Liver (tissue), 9 donors: ENCODE measurements around the gene PRKAA2. TPM values are rescaled to one million over a fixed set of nuclear protein-coding genes. Genes with fewer than 3 reads are reported as not detected.

ENCODE experiments used
- DNase-seq: peaks from one replicate; pipeline ENCODE4 v3.0.0-alpha.2; 2017; ENCODE audit warnings: low spot score
- H3K27ac ChIP-seq, 2 donors: one replicate each; pipeline ENCODE4 v1.7.0; 2013; ENCODE audit warnings: inconsistent platforms in 2 of 2, low read length in 2 of 2, control low read depth in 1 of 2, low read depth in 1 of 2, mild to moderate bottlenecking in 1 of 2
- H3K27me3 ChIP-seq, 4 donors: one replicate each; pipeline versions ENCODE4 v1.6.1 to v1.7.0; 2013; ENCODE audit warnings: low read length in 3 of 4, inconsistent platforms in 1 of 4, mild to moderate bottlenecking in 1 of 4, moderate library complexity in 1 of 4; ENCODE audit not compliant: control insufficient read depth in 4 of 4, insufficient read depth in 4 of 4
- H3K36me3 ChIP-seq, 4 donors: one replicate each; pipeline versions ENCODE4 v1.6.1 to v1.7.0; 2013; ENCODE audit warnings: low read length in 3 of 4, mild to moderate bottlenecking in 3 of 4, low read depth in 1 of 4, moderate library complexity in 1 of 4; ENCODE audit not compliant: control insufficient read depth in 4 of 4, insufficient read depth in 3 of 4
- H3K4me1 ChIP-seq, 4 donors: one replicate each; pipeline versions ENCODE4 v1.6.1 to v1.7.0; 2013; ENCODE audit warnings: low read length in 3 of 4, mild to moderate bottlenecking in 3 of 4, moderate library complexity in 1 of 4; ENCODE audit not compliant: control insufficient read depth in 4 of 4, insufficient read depth in 4 of 4
- H3K4me3 ChIP-seq, 3 donors: one replicate each; pipeline versions ENCODE4 v1.6.1 to v1.7.0; 2013; ENCODE audit warnings: low read length in 3 of 3, control low read depth in 1 of 3, low read depth in 1 of 3, mild to moderate bottlenecking in 1 of 3
- H3K9ac ChIP-seq, 2 donors: one replicate each; pipeline ENCODE4 v1.7.0; 2013; ENCODE audit warnings: low read length in 2 of 2, mild to moderate bottlenecking in 2 of 2, moderate library complexity in 2 of 2, control low read depth in 1 of 2, low read depth in 1 of 2
- H3K9me3 ChIP-seq, 4 donors: one replicate each; pipeline versions ENCODE4 v1.6.1 to v1.7.0; 2013; ENCODE audit warnings: low read length in 3 of 4; ENCODE audit not compliant: control insufficient read depth in 4 of 4
- EGR1 ChIP-seq, 2 donors: IDR thresholded peaks; 2 replicates each; pipeline ENCODE4 v1.6.1; 2016 to 2018; ENCODE audit warnings: antibody characterized with exemption in 2 of 2, low read depth in 2 of 2
- FOXA1 ChIP-seq: IDR thresholded peaks from 2 replicates; pipeline ENCODE4 v1.6.1; 2016; ENCODE audit warnings: antibody characterized with exemption
- FOXA2 ChIP-seq: IDR thresholded peaks from 2 replicates; pipeline ENCODE4 v1.6.1; 2016; ENCODE audit warnings: antibody characterized with exemption
- GABPA ChIP-seq, 2 donors: IDR thresholded peaks in 1 of 2; conservative IDR thresholded peaks in 1 of 2; 2 replicates each; pipeline ENCODE4 v1.6.1; 2016; ENCODE audit warnings: antibody characterized with exemption in 2 of 2, mild to moderate bottlenecking in 1 of 2, moderate library complexity in 1 of 2
- HNF4G ChIP-seq: IDR thresholded peaks from 2 replicates; pipeline ENCODE4 v1.6.1; 2016; ENCODE audit warnings: antibody characterized with exemption
- JUND ChIP-seq, 2 donors: IDR thresholded peaks; 2 replicates each; pipeline ENCODE4 v1.6.1; 2016; ENCODE audit warnings: antibody characterized with exemption in 2 of 2
- MAX ChIP-seq: IDR thresholded peaks from 2 replicates; pipeline ENCODE4 v1.6.1; 2016; ENCODE audit warnings: antibody characterized with exemption
- NR2F2 ChIP-seq: IDR thresholded peaks from 2 replicates; pipeline ENCODE4 v1.6.1; 2016; ENCODE audit warnings: antibody characterized with exemption
- RAD21 ChIP-seq, 2 donors: IDR thresholded peaks; 2 replicates each; pipeline ENCODE4 v1.6.1; 2016; ENCODE audit warnings: antibody characterized with exemption in 2 of 2, mild to moderate bottlenecking in 2 of 2
- RXRA ChIP-seq, 2 donors: IDR thresholded peaks; 2 replicates each; pipeline ENCODE4 v1.6.1; 2017 to 2018; ENCODE audit warnings: antibody characterized with exemption in 2 of 2, mild to moderate bottlenecking in 1 of 2
- SP1 ChIP-seq: IDR thresholded peaks from 2 replicates; pipeline ENCODE4 v1.6.1; 2018; ENCODE audit warnings: antibody characterized with exemption, mild to moderate bottlenecking
- YY1 ChIP-seq: IDR thresholded peaks from 2 replicates; pipeline ENCODE4 v1.6.1; 2016; ENCODE audit warnings: antibody characterized with exemption, mild to moderate bottlenecking
- WGBS: extraction: QIAGEN DNeasy Blood & Tissue Kit; methylation state at CpG from one replicate; pipeline ENCODE4 v1.1.7; 2013; 5-methylcytosine and 5-hydroxymethylcytosine counted together
- polyA plus RNA-seq, 2 donors: library from polyadenylated mRNA; stranded (reverse) in 1 of 2; unstranded in 1 of 2; fragments of 200-250 nt in 1 of 2; fragments of >200 nt in 1 of 2; fragmentation: Nextera tagmentation in 1 of 2; extraction: Ambion mirVana in 1 of 2; gene quantifications; one replicate each; pipeline versions ENCODE4 v1.2.1 to v1.2.3, GENCODE V29; 2013 to 2015
- total RNA-seq, 2 donors: library from RNA; depleted of rRNA; stranded (reverse); fragments of >200 nt; gene quantifications; one replicate each; pipeline ENCODE4 v1.2.3, GENCODE V29; 2014
- TF ChIP-seq, protein P1 (sequence below): IDR thresholded peaks from 2 replicates; pipeline ENCODE4 v1.6.1; 2016; ENCODE audit warnings: antibody characterized with exemption
- TF ChIP-seq, protein P2 (sequence below): IDR thresholded peaks from 2 replicates; pipeline ENCODE4 v1.6.1; 2016; ENCODE audit warnings: antibody characterized with exemption, mild to moderate bottlenecking
- TF ChIP-seq, protein P3 (sequence below): IDR thresholded peaks from 2 replicates; pipeline ENCODE4 v1.6.1; 2016; ENCODE audit warnings: antibody characterized with exemption
- donor health status: healthy.
- donor health status: healthy.
- donor health status: healthy.
- donor health status: healthy.
- donor health status: healthy.

PRKAA2 gene
- total and polyA plus RNA-seq, 4 donors, result 0.33 to 2.7 (median 1.6) TPM

- no peak for DNase-seq
- Histone ChIP-seq H3K4me1 (no peaks in the 10 kb centered on the region), H3K27ac (no peak overlapping the region), H3K36me3 (no peaks in the 10 kb centered on the region), H3K9me3 (no peaks in the 10 kb centered on the region), H3K4me3 (no peak overlapping the region), H3K9ac (no peak overlapping the region), H3K27me3 (no peaks in the 10 kb centered on the region)
- TF ChIP-seq FOXA2 (no peak), FOXA1 (no peak), EGR1 (IDR thresholded peaks at IDR 0.05; ENCODE audit: low read depth in 2 of 2) (no peak), RXRA (IDR thresholded peaks at IDR 0.05) (no peak), RAD21 (IDR thresholded peaks at IDR 0.05) (no peak)
- TF ChIP-seq, protein P1, sequence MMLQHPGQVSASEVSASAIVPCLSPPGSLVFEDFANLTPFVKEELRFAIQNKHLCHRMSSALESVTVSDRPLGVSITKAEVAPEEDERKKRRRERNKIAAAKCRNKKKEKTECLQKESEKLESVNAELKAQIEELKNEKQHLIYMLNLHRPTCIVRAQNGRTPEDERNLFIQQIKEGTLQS, result no peak
- WGBS, result 93% methylated on average over 3 of the region's 3 CpGs
Measured at GRCh38 chr1:56666112-56666608, 21.0 kb downstream of the PRKAA2 start.

GRCh38 chr1:56670350-56670749, 25.2 kb downstream of the PRKAA2 start:
- TF ChIP-seq, protein P2, sequence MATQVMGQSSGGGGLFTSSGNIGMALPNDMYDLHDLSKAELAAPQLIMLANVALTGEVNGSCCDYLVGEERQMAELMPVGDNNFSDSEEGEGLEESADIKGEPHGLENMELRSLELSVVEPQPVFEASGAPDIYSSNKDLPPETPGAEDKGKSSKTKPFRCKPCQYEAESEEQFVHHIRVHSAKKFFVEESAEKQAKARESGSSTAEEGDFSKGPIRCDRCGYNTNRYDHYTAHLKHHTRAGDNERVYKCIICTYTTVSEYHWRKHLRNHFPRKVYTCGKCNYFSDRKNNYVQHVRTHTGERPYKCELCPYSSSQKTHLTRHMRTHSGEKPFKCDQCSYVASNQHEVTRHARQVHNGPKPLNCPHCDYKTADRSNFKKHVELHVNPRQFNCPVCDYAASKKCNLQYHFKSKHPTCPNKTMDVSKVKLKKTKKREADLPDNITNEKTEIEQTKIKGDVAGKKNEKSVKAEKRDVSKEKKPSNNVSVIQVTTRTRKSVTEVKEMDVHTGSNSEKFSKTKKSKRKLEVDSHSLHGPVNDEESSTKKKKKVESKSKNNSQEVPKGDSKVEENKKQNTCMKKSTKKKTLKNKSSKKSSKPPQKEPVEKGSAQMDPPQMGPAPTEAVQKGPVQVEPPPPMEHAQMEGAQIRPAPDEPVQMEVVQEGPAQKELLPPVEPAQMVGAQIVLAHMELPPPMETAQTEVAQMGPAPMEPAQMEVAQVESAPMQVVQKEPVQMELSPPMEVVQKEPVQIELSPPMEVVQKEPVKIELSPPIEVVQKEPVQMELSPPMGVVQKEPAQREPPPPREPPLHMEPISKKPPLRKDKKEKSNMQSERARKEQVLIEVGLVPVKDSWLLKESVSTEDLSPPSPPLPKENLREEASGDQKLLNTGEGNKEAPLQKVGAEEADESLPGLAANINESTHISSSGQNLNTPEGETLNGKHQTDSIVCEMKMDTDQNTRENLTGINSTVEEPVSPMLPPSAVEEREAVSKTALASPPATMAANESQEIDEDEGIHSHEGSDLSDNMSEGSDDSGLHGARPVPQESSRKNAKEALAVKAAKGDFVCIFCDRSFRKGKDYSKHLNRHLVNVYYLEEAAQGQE, result no peak
- TF ChIP-seq MAX, result no peak
- TF ChIP-seq SP1, result no peak
- no peak for TF ChIP-seq HNF4G
- TF ChIP-seq FOXA2, result no peak
- TF ChIP-seq, protein P3, sequence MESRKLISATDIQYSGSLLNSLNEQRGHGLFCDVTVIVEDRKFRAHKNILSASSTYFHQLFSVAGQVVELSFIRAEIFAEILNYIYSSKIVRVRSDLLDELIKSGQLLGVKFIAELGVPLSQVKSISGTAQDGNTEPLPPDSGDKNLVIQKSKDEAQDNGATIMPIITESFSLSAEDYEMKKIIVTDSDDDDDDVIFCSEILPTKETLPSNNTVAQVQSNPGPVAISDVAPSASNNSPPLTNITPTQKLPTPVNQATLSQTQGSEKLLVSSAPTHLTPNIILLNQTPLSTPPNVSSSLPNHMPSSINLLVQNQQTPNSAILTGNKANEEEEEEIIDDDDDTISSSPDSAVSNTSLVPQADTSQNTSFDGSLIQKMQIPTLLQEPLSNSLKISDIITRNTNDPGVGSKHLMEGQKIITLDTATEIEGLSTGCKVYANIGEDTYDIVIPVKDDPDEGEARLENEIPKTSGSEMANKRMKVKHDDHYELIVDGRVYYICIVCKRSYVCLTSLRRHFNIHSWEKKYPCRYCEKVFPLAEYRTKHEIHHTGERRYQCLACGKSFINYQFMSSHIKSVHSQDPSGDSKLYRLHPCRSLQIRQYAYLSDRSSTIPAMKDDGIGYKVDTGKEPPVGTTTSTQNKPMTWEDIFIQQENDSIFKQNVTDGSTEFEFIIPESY, result no peak
- no peak for TF ChIP-seq YY1
- TF ChIP-seq FOXA1, result no peak
- no peak for TF ChIP-seq NR2F2
- 43% methylated on average over 2 of the region's 2 CpGs for WGBS
- no peak overlapping the region for H3K4me3 ChIP-seq
- H3K9me3 ChIP-seq, result no peaks in the 10 kb centered on the region
- no peaks in the 10 kb centered on the region for H3K36me3 ChIP-seq
- H3K27me3 ChIP-seq, result no peaks in the 10 kb centered on the region
- H3K9ac ChIP-seq, result no peak overlapping the region
- no peaks in the 10 kb centered on the region for H3K4me1 ChIP-seq
- H3K27ac ChIP-seq, result no peak overlapping the region
- no peak for DNase-seq

DNA sequence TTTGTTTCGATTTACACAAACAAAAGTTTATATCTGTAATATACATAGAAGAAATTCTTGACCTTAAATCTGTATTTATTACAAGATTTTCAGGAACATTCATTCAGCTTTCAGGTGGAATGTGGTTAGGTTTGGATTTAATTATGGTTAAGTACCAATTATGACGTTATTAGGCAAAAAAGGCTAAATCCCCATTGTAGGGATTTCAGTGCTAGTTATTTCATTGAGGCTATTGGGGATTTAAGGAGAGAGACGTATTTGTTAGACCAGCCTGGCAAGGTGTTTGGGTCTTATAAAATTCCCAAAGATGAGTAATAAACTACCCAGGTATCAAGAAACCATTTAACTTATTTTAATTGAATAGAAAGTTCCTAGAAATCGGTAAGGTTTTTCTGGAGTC, 26.0 kb downstream of the PRKAA2 start:
- Histone ChIP-seq H3K27ac (no peak overlapping the region), H3K36me3 (no peaks in the 10 kb centered on the region), H3K27me3 (no peaks in the 10 kb centered on the region), H3K4me1 (no peaks in the 10 kb centered on the region), H3K9me3 (no peaks in the 10 kb centered on the region), H3K4me3 (no peak overlapping the region), H3K9ac (no peak overlapping the region)
- TF ChIP-seq RAD21 (IDR thresholded peaks at IDR 0.05) (no peak), JUND (IDR thresholded peaks at IDR 0.05) (no peak), SP1 (no peak), MAX (no peak), FOXA2 (no peak), HNF4G (no peak), EGR1 (IDR thresholded peaks at IDR 0.05; ENCODE audit: low read depth in 2 of 2) (no peak), GABPA (IDR thresholded peaks at IDR 0.05 in 1 of 2, conservative IDR thresholded peaks at IDR 0.05 in 1 of 2) (no peak), NR2F2 (no peak), FOXA1 (no peak), RXRA (IDR thresholded peaks at IDR 0.05) (no peak)
- TF ChIP-seq, protein P2, result no peak
- TF ChIP-seq, protein P3, result no peak
- no peak for DNase-seq
- 95% methylated on average over 4 of the region's 4 CpGs for WGBS
